Head of caudate nucleus (tissue), 42 donors: ENCODE data around the gene MIS18A.

ENCODE experiments used
- DNase-seq, 42 donors: peaks; one replicate each; pipeline versions ENCODE4 v3.0.0 to v3.0.0-alpha.2; 2020 to 2021; ENCODE audit warnings: mixed read lengths in 7 of 42
- intact Hi-C: fragments of 100-400 bp; cut with DNase I; formaldehyde crosslinking; loops from one replicate; pipeline ENCODE4 v1.15.0; 2022

Gene MIS18A

DNA sequence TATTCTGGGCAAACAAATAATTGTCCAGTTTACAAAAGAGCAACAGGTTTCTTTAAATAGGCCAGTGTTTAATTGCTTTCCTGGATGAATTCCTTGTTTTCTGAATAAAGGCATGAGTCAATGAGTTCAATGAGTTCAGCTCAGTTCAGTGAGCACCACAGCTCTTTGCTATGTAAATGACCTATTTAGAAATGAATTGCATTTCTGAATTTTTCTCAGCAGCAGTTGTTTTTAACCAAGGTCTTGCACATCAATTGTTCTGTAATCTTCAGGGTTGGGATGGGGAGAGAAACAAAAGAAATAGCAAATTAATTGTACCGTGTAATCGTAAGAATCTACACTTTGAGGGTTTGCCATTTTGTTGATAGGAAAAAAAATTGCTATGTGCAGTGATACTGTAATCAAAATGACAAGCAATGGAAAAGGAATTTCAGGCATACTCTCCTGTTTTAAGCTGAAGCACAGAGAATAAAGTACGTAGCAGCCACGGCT lies 45.7 kb downstream of the MIS18A start:
- no peak for DNase-seq
- intact Hi-C loops, result no loop called here

DNA sequence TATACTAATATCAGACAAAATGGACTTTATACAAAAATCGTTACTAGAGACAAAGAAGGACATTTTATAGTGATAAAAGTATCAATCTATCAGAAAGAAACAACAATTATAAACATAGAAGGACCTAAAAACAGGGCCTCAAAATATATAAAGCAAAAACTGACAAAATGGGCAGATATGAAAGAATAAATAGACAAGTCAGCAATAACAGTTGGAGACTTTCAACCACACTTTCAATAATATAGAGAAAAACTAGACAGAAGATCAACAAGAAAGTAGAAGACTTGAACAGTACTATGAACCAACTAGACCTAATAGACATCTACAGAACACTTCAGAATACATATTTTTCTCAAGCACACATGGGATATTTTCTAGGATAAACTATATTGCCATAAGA lies 52.4 kb downstream of the MIS18A start:
- intact Hi-C loops, result no loop called here
- DNase-seq, result no peak
